GM21390 (cell line): ENCODE results near the gene MAPRE3.

Source experiments
- ATAC-seq: cut with Tn5 transposase; IDR thresholded peaks from one replicate; pipeline ENCODE4 v1.9.1; 2021; ENCODE audit not compliant: unreplicated experiment

MAPRE3 gene

DNA sequence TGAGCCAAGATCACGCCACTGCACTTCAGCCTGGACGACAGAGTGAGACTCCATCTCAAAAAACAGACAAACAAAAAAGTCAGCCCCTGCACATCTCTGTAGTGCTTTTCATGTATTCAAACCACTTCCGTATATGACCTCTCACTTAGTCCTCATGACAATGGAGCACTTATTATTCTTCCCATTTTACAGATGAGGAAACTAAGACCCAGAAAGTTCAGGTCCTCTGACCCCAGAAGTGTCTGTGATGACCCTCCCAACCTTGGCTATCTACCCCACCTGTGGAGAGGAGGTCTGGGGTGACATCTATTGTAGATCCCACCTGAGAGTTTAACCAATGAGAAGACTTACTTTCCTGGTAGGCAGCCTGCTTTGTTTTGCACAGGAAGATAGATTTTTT, 21.6 kb upstream of the MAPRE3 start:
- ATAC-seq, result no peak

DNA sequence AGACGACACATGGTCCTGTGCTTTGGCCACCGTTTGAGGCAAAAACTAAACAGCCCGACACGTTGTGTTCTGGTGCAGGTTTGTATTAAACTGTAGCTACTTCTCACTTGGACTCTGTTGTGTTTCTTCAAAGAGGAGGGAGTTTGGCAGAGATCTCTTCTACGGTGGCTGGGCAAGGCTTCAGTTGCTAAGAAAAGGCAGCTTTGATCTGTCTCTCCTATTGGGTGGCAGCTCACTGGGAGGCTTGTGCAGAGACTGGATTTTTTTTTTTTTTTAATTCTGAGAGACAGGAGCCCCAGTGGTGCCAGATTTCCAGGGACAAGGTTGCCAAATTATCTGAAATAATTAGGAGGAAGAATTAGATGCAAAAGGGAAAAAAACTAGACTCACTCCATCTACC, 20.2 kb upstream of the MAPRE3 start:
- no peak for ATAC-seq

DNA sequence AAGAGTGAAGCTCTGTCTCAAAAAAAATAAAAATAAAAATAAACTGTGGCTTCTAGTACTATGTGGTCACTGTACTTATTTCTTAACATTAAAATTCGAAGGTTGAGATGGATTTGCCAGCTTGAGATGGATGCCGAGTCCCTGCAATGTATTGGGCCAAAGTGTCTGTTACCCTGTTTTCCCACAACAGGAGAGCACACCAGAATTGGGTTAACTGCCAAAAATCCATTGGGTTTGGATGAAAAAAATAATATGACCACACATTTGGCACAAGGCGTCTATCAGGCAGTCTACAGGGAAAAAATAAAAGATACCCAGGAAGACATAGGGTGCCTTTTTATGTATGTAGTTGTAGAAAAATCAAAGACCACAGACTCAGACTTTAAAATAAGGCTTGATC, 19.2 kb upstream of the MAPRE3 start:
- no peak for ATAC-seq

DNA sequence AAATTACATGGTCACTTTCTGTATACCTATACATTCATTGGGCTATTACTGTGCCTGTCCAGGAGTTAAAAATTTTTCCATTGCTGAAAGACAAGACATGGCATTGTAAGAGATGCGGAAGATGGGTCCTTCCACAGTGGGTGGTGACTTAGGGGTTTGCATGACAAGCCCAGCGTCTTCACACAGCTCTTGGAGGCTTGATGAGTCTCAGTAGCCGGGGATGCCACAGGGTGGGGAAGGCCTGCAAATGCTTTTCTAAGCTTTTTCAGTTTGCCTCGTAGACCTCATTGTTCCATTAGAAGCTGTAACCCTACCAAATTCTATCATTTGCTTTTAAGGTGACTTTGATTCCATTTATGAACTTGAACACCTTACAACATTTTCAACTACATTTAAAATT, 18.1 kb upstream of the MAPRE3 start:
- ATAC-seq, result no peak

GRCh38 chr2:26954135-26954534, 16.3 kb upstream of the MAPRE3 start:
- ATAC-seq, result no peak

DNA sequence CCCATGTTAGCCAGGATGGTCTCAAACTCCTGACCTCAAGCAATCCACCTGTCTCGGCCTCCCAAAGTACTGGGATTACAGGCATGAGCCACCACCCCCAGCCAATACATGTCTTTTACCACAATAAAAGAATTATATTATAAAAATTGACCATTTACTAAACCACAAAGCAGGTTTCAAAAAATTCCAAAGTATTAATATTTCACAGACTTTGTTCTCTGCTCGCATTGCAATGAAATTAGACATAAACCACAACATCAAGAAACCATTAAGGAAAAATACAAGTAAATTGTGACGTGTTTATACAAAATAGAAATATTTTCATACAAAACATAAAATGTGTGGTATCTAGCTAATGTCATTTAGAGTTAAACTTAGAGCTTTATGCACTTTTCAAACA, 13.4 kb upstream of the MAPRE3 start:
- ATAC-seq, result no peak

DNA sequence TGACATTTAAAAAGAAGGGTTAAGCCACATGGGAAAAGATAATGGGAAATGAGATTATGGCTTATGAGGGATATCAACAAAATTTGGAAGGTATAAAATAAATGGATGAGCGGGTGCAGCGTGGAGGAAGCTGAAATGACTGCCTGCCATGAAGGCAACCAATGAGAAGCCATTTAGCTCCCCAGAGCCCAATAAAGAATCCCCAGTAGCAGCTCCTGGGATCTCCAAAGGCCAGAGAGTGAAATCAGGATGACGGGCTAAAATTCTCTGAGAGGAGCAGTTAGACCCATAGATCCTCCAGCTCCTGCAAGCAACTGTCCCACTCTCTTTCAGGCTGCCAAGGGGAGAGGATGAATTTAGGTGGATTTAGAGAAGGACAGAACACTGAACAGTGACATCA, 12.9 kb upstream of the MAPRE3 start:
- no peak for ATAC-seq

DNA sequence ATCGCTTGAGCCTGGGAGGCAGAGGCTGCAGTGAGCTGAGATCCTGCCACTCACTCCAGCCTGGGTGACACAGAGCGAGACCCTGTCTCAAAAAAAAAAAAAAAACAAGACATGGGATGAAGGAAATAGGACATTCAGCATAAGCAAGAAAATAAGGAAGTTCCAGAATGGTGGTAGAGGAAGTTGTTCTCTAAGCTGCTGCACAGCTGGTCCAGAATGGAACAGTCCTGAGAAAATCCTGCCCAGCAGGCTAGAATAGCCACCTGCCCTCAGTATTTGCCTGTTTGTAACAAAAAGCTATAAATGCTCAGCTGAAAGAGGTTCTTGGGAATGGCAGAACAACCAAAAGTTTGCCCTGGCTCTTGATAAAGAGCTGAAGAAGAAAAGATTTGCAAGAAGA, 11.1 kb upstream of the MAPRE3 start:
- no peak for ATAC-seq

- ATAC-seq, result no peak
Observed at GRCh38 chr2:26964446-26965130, 5.8 kb upstream of the MAPRE3 start.

DNA sequence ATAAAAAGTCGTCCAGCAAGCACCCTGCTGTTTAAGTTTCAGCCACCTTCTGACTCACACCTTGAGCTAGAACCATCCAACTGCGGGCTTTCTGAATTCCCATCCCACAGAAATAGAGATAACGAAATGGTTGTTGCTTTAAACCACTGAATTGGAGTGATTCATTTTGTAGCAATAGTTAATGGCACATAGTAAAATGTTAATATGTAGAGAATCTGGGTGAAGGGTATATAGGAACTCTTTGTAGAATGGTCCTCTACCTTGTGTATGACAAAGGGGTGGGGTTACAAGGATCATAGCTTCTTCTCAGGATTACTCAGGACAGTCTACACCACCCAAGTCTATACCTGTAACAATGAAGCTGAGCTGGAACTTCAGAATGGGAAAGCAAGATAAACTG, 2.4 kb upstream of the MAPRE3 start:
- no peak for ATAC-seq

GRCh38 chr2:26969077-26969844, 1.2 kb upstream of the MAPRE3 start:
- no peak for ATAC-seq

GRCh38 chr2:26970928-26971627, 641 bp downstream of the MAPRE3 start:
- ATAC-seq, result no peak

GRCh38 chr2:26971911-26972786, 1.7 kb downstream of the MAPRE3 start:
- no peak for ATAC-seq

GRCh38 chr2:26974352-26974751, 3.9 kb downstream of the MAPRE3 start:
- no peak for ATAC-seq

GRCh38 chr2:26975102-26975501, 4.7 kb downstream of the MAPRE3 start:
- ATAC-seq, result no peak

DNA sequence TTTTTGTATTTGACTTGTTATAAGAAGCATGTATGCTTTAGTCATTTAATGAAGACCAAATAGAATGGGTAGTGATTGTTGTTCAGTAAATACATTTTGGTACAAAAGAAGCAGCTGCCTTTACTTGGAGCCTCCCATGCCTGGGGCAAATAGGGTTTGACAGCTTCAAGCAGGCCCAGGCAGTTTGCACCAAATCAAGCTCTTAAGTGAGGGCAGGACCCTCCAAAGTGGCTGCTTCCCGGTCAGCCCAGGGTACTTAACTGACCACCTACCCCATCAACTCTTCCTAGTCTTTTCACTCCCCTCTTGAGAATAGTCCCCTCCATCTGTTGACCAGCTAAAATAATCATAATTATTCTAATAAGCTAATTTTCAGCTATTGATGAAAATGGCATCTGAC, 5.2 kb downstream of the MAPRE3 start:
- no peak for ATAC-seq

DNA sequence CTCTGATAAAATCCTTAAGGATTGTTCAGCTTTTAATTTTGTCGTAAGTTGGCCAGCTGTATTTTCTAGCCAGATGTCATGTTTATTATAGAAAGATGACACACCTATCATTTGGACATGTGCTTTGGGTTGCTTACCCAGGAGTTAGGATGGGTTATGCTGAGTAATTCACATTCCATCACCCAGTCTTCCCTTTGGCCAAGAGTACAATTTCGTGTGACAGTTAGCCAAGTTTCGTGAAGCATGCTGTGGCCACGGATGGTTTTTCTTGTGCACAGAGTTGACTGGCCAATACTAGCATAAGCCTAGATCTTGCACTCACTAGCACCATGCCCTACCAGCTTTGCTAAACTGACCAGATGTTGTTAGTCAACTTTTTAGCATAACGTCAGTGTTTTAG, 5.8 kb downstream of the MAPRE3 start:
- ATAC-seq, result no peak

DNA sequence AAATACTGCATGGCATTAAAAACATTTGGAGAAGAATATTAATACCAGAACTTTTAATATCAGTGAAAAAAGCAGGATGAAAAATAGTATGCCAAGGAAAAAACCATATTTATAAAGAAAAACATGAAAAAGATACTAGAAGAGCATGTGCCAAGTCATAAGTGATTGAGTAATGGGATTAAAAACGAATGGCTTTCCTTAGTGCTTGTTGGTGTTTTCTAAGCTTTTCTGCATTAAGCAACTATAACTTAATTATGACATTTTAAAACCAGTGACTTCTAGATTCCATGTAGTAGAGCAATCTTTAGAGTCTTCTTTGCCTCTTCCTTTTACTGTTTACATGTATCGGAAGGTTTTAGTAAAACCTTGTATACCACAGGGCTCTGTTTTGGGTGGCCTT, 6.6 kb downstream of the MAPRE3 start:
- ATAC-seq, result no peak

DNA sequence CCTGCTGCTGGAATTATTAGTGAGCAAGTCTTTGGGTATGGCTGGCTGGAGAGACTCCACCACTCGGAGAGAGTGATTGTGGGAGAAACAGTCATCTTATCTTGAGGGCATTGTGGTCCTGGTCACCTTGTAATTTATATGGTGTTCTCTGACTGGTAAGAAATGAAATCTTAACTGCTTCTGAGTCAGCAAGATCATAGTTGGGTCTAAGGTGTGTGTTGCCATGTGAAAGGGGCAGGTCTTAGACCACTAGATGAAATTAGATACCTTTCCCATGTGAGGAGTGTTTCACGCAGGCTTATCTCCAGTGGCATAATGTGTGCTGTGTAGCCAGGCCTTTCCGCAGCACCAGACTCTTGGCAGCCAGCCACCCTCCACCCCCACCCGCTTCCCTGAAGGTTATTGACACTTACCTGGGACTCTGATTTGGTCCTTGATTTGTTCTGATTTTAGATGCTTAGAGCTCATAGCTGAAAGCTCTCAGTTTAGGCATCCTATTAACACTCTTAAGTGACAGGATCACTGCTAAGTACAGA, 7.7 kb downstream of the MAPRE3 start:
- ATAC-seq, result no peak

DNA sequence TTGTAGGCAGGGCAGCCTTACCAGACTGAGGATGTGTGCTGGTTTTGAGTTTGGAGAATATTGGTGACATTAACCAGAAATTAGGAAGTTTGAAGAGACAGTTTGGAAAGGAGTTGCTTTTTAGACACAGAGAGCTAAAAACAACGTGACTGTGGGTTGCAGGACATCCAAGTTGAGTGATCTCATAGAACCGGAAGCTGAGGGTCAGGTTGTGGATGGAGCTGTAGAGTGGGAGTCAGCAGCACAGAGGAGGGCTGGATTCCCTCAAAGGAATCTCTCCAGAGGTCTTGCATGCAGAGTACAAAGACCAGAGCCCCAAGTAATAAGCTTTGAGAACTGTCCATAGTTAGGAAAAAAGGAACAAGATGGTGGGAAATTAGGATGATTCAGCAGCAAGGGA, 9.3 kb downstream of the MAPRE3 start:
- ATAC-seq, result no peak

- ATAC-seq, result no peak
Observed at GRCh38 chr2:26980971-26981370, 10.5 kb downstream of the MAPRE3 start.
